HCT116 (cell line): Measurements from ENCODE around the gene UBTF. TPM values are rescaled to one million over a fixed set of nuclear protein-coding genes. Genes with fewer than 3 reads are reported as not detected.

ENCODE experiments used
- ATAC-seq: fragments of 200-7000 bp; cut with Tn5 transposase; 2 replicates; pipeline ENCODE4 v1.9.1; 2020; ENCODE audit warnings: mild to moderate bottlenecking, moderate library complexity
- BruUV-seq: library from RNA; stranded (reverse); fragments of 400-500 nt; replicated peaks from 2 replicates; lab custom pipeline; 2021; lab: Mats Ljungman, UMichigan
- CTCF ChIA-PET: fragments of 300-600 bp; sonication (Branson Sonifier 250); formaldehyde crosslinking; loops from one replicate; lab custom pipeline; 2021; ENCODE audit warnings: antibody characterized with exemption; lab: Charles Lee
- POLR2A ChIA-PET: fragments of 300-600, 350-600 bp; sonication (Branson Sonifier 250); formaldehyde crosslinking; loops from one replicate; lab custom pipeline; 2021; ENCODE audit warnings: antibody characterized with exemption; lab: Charles Lee
- RAD21 ChIA-PET, 2 experiments: fragments of 300-600 bp; sonication (Branson Sonifier 250); formaldehyde crosslinking; loops; one replicate each; lab custom pipeline; 2023; ENCODE audit warnings: low total read pairs in 2 of 2; ENCODE audit not compliant: uncharacterized antibody in 2 of 2, unreplicated experiment in 2 of 2, low non-redundant PET in 1 of 2; lab: Charles Lee
- DNase-seq: peaks from one replicate; pipeline ENCODE4 v3.0.0-alpha.2; 2010; ENCODE audit warnings: low read depth, low spot score
- H2AFZ ChIP-seq: fragments of 200-600 bp; shearing (Covaris generic), sonication (generic); 2 replicates; pipeline ENCODE4 v1.6.1; 2017; ENCODE audit warnings: low read depth, mixed run types, mixed read lengths, antibody characterized with exemption, low read length; ENCODE audit not compliant: poor library complexity, severe bottlenecking
- H3K27ac ChIP-seq: 2 replicates; pipeline ENCODE4 v1.5.1; 2012; ENCODE audit warnings: low read depth, low read length
- H3K27me3 ChIP-seq: fragments of 200-600 bp; sonication (generic); 2 replicates; pipeline ENCODE4 v1.6.1; 2016; ENCODE audit warnings: mixed run types, low read length, mixed read lengths; ENCODE audit not compliant: insufficient read depth
- H3K36me3 ChIP-seq, 2 experiments: fragments of 200-500 bp in 1 of 2; fragments of 200-600 bp in 1 of 2; sonication (Bioruptor generic) in 1 of 2; sonication (generic) in 1 of 2; 2 replicates each; pipeline versions ENCODE4 v1.5.1 to v1.6.1; 2014 to 2016; ENCODE audit warnings: low read length in 2 of 2, inconsistent platforms in 1 of 2, mixed read lengths in 1 of 2, mixed run types in 1 of 2; ENCODE audit not compliant: insufficient read depth in 2 of 2, control insufficient read depth in 1 of 2
- H3K4me1 ChIP-seq, 2 experiments: fragments of 200-600 bp in 1 of 2; sonication (generic) in 1 of 2; 2 replicates each; pipeline versions ENCODE4 v1.5.1 to v1.6.1; 2012 to 2017; ENCODE audit warnings: low read length in 2 of 2, inconsistent platforms in 1 of 2, mild to moderate bottlenecking in 1 of 2, mixed read lengths in 1 of 2, mixed run types in 1 of 2, moderate library complexity in 1 of 2; ENCODE audit not compliant: insufficient read depth in 2 of 2, control insufficient read depth in 1 of 2
- H3K4me2 ChIP-seq: fragments of 200-600 bp; sonication (generic); 2 replicates; pipeline ENCODE4 v1.6.1; 2017; ENCODE audit warnings: mixed run types, low read length, mixed read lengths
- H3K4me3 ChIP-seq, 2 experiments: fragments of 200-600 bp in 1 of 2; sonication (generic) in 1 of 2; replicated peaks in 1 of 2; 2 replicates each; pipeline ENCODE4 v1.5.1; 2011 to 2016; ENCODE audit warnings: low read length in 2 of 2, control low read depth in 1 of 2, low read depth in 1 of 2, mild to moderate bottlenecking in 1 of 2, mixed read lengths in 1 of 2, mixed run types in 1 of 2
- H3K79me2 ChIP-seq: fragments of 200-600 bp; sonication (generic); 2 replicates; pipeline ENCODE4 v1.6.1; 2017; ENCODE audit warnings: mild to moderate bottlenecking, mixed run types, low read length, moderate library complexity, mixed read lengths; ENCODE audit not compliant: insufficient read depth
- H3K9ac ChIP-seq: fragments of 200-600 bp; sonication (generic); 2 replicates; pipeline ENCODE4 v1.6.1; 2016; ENCODE audit warnings: low read length, mixed read lengths
- H3K9me2 ChIP-seq: fragments of 200-600 bp; sonication (generic), shearing (Covaris generic); 2 replicates; pipeline ENCODE4 v1.6.1; 2017; ENCODE audit warnings: mixed run types, mild to moderate bottlenecking, moderate library complexity; ENCODE audit not compliant: insufficient read depth
- H3K9me3 ChIP-seq, 2 experiments: fragments of 200-500 bp in 1 of 2; fragments of 200-600 bp in 1 of 2; sonication (Bioruptor generic) in 1 of 2; sonication (generic) in 1 of 2; 2 replicates each; pipeline ENCODE4 v1.6.1; 2014 to 2017; ENCODE audit warnings: low read length in 2 of 2, mixed read lengths in 2 of 2, inconsistent platforms in 1 of 2, low read depth in 1 of 2, mild to moderate bottlenecking in 1 of 2, mixed run types in 1 of 2, moderate library complexity in 1 of 2; ENCODE audit not compliant: control insufficient read depth in 1 of 2, insufficient read depth in 1 of 2
- H4K20me1 ChIP-seq: fragments of 200-600 bp; sonication (generic), shearing (Covaris generic); 2 replicates; pipeline ENCODE4 v1.6.1; 2017; ENCODE audit warnings: mixed run types, mild to moderate bottlenecking, moderate library complexity; ENCODE audit not compliant: insufficient read depth
- CBX3 ChIP-seq: IDR thresholded peaks from 2 replicates; pipeline ENCODE4 v1.6.1; 2012; ENCODE audit warnings: low read depth
- CEBPB ChIP-seq: IDR thresholded peaks from 2 replicates; pipeline ENCODE4 v1.6.1; 2012; ENCODE audit warnings: low read depth
- CTCF ChIP-seq, 3 experiments: fragments of 200-600 bp in 1 of 3; sonication (generic) in 1 of 3; IDR thresholded peaks in 2 of 3; conservative IDR thresholded peaks in 1 of 3; 2 replicates each; pipeline ENCODE4 v1.5.1; 2012 to 2017; ENCODE audit warnings: low read depth in 2 of 3, low read length in 2 of 3, antibody characterized with exemption in 1 of 3, borderline replicate concordance in 1 of 3, control low read depth in 1 of 3, mild to moderate bottlenecking in 1 of 3, mixed read lengths in 1 of 3, mixed run types in 1 of 3, moderate library complexity in 1 of 3; ENCODE audit not compliant: insufficient read depth in 1 of 3
- EGR1 ChIP-seq: IDR thresholded peaks from 2 replicates; pipeline ENCODE4 v1.6.1; 2012; ENCODE audit warnings: low read depth
- EZH2 ChIP-seq: fragments of 200-600 bp; sonication (generic); IDR thresholded peaks from 2 replicates; pipeline ENCODE4 v1.6.1; 2017; ENCODE audit warnings: antibody characterized with exemption, mixed run types
- EZH2phosphoT487 ChIP-seq: fragments of 200-600 bp; IDR thresholded peaks from 2 replicates; pipeline ENCODE4 v1.6.1; 2018; ENCODE audit warnings: antibody characterized with exemption, borderline replicate concordance
- POLR2A ChIP-seq: IDR thresholded peaks from 2 replicates; pipeline ENCODE4 v1.7.0; 2011; ENCODE audit warnings: borderline replicate concordance; ENCODE audit not compliant: insufficient read depth, insufficient read length; ENCODE audit errors: extremely low read depth
- POLR2AphosphoS5 ChIP-seq: IDR thresholded peaks from 2 replicates; pipeline ENCODE4 v1.6.1; 2011; ENCODE audit warnings: mild to moderate bottlenecking, low read depth, low read length, moderate library complexity
- SRF ChIP-seq: IDR thresholded peaks from 2 replicates; pipeline ENCODE4 v1.6.1; 2012; ENCODE audit warnings: low read depth
- ZFX ChIP-seq: fragments of 450-650 bp; IDR thresholded peaks from 2 replicates; pipeline ENCODE4 v1.6.1; 2017
- ZNF274 ChIP-seq: fragments of 200-500 bp; sonication (Bioruptor generic); IDR thresholded peaks from 2 replicates; pipeline ENCODE4 v1.6.1; 2014; ENCODE audit warnings: mild to moderate bottlenecking, low read depth, low read length, inconsistent platforms
- intact Hi-C: fragments of 100-400 bp; cut with micrococcal nuclease; formaldehyde crosslinking; loops from 2 replicates; pipeline ENCODE4 v1.10.0; 2022
- total RNA-seq: library from RNA; stranded (reverse); gene quantifications from one replicate; pipeline ENCODE4 v1.2.1, GENCODE V29; 2021; ENCODE audit not compliant: unreplicated experiment

UBTF gene
- total RNA-seq, 1 experiment from 2014 or later, result 84.3 TPM

- Histone ChIP-seq H3K4me3 (no peak overlapping the region), H4K20me1 (no peaks in the 10 kb centered on the region), H3K9me3 (no peaks in the 10 kb centered on the region), H3K9me2 (no peaks in the 10 kb centered on the region), H3K79me2 (no peaks in the 10 kb centered on the region), H3K27me3 (no peaks in the 10 kb centered on the region), H3K9ac (no peak overlapping the region), H3K27ac (no peak overlapping the region), H3K4me1 (no peaks in the 10 kb centered on the region), H2AFZ (no peak overlapping the region), H3K36me3 (no peaks in the 10 kb centered on the region), H3K4me2 (no peak overlapping the region)
- ChIA-PET CTCF (no interaction called here), POLR2A (no interaction called here), RAD21 (no interaction called here)
- intact Hi-C loops, result no loop called here
- ATAC-seq (no peak), DNase-seq (no peak)
- no peak for TF ChIP-seq SRF
- no peak for TF ChIP-seq CBX3
- TF ChIP-seq POLR2AphosphoS5, result no peak
- no peak for TF ChIP-seq CEBPB
- TF ChIP-seq ZFX, result no peak
- TF ChIP-seq EZH2phosphoT487, result no peak
- TF ChIP-seq EGR1, result no peak
- TF ChIP-seq POLR2A, result no peak
- BruUV-seq, result no TSS peak
Observed at GRCh38 chr17:44267165-44267455, 47.6 kb upstream of the UBTF start.

- Histone ChIP-seq H3K9me3 (no peaks in the 10 kb centered on the region), H3K9ac (no peak overlapping the region), H4K20me1 (no peaks in the 10 kb centered on the region), H2AFZ (no peak overlapping the region), H3K9me2 (no peaks in the 10 kb centered on the region), H3K79me2 (no peaks in the 10 kb centered on the region), H3K27ac (no peak overlapping the region), H3K4me2 (no peak overlapping the region), H3K4me3 (no peak overlapping the region), H3K36me3 (no peaks in the 10 kb centered on the region), H3K4me1 (no peaks in the 10 kb centered on the region), H3K27me3 (no peaks in the 10 kb centered on the region)
- peak; percentile 32; the same call in 1 of the 2 replicates for ATAC-seq
- POLR2A ChIA-PET, result no interaction called here
- CTCF ChIA-PET, result no interaction called here
- no peak for TF ChIP-seq CTCF (IDR thresholded peaks at IDR 0.05 in 2 of 3, conservative IDR thresholded peaks at IDR 0.05 in 1 of 3; ENCODE audit: borderline replicate concordance in 1 of 3, insufficient read depth in 1 of 3, low read depth in 2 of 3, low read length in 2 of 3)
- no peak for TF ChIP-seq ZFX
- no peak for TF ChIP-seq EZH2
- TF ChIP-seq EZH2phosphoT487, result no peak
- no peak for TF ChIP-seq ZNF274
- no peak for TF ChIP-seq CEBPB
- intact Hi-C loops, result no loop called here
- BruUV-seq, result no TSS peak
- RAD21 ChIA-PET, result no interaction called here
- DNase-seq, result no peak
Observed at GRCh38 chr17:44266402-44267164, 47.1 kb upstream of the UBTF start.
